ENCODE measurements around the gene BEAN1.

- TF ChIP-seq, protein P1, sequence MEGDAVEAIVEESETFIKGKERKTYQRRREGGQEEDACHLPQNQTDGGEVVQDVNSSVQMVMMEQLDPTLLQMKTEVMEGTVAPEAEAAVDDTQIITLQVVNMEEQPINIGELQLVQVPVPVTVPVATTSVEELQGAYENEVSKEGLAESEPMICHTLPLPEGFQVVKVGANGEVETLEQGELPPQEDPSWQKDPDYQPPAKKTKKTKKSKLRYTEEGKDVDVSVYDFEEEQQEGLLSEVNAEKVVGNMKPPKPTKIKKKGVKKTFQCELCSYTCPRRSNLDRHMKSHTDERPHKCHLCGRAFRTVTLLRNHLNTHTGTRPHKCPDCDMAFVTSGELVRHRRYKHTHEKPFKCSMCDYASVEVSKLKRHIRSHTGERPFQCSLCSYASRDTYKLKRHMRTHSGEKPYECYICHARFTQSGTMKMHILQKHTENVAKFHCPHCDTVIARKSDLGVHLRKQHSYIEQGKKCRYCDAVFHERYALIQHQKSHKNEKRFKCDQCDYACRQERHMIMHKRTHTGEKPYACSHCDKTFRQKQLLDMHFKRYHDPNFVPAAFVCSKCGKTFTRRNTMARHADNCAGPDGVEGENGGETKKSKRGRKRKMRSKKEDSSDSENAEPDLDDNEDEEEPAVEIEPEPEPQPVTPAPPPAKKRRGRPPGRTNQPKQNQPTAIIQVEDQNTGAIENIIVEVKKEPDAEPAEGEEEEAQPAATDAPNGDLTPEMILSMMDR (IDR thresholded peaks at IDR 0.05; ENCODE audit: insufficient read depth, low read length): no peak
- TF ChIP-seq REST (IDR thresholded peaks at IDR 0.05; ENCODE audit: insufficient replicate concordance, low read depth): no peak
- TF ChIP-seq POLR2AphosphoS5 (IDR thresholded peaks at IDR 0.05; ENCODE audit: low read depth): no peak
- TF ChIP-seq GABPA (IDR thresholded peaks at IDR 0.05; ENCODE audit: low read depth): no peak
These were observed 81.9 kb downstream of the BEAN1 start for GRCh38 chr16:66508914-66509496.

Data from HL-60 (cell line).